GM21576 (cell line): Measurements from ENCODE around the gene CADM4.
"Not testable (repeated sequence)": the region's sequence is repeated elsewhere in the genome, so short reads cannot be mapped to it uniquely, and the experiment has no call there.

Source experiments
- ATAC-seq: cut with Tn5 transposase; IDR thresholded peaks from one replicate; pipeline ENCODE4 v1.9.1; 2021; ENCODE audit warnings: mild to moderate bottlenecking, moderate library complexity; ENCODE audit not compliant: unreplicated experiment

CADM4 gene

GRCh38 chr19:43639519-43640423, at the start of gene CADM4:
CADM4 (minus strand) TSS chr19:43639850; CDS start chr19:43639790, 60 bp downstream.
- no peak for ATAC-seq

GRCh38 chr19:43688059-43688701, 48.5 kb upstream of the CADM4 start:
- ATAC-seq: no peak

- no peak for ATAC-seq
These were observed 48.0 kb upstream of the CADM4 start for GRCh38 chr19:43687660-43687997.

GRCh38 chr19:43684326-43684725, 44.7 kb upstream of the CADM4 start:
- ATAC-seq: no peak

GRCh38 chr19:43683905-43684304, 44.3 kb upstream of the CADM4 start:
- ATAC-seq: no peak

- no peak for ATAC-seq
These were observed 43.4 kb upstream of the CADM4 start for GRCh38 chr19:43682824-43683661.

- not testable (repeated sequence) for ATAC-seq
These were observed 42.6 kb upstream of the CADM4 start for GRCh38 chr19:43682269-43682668.

GRCh38 chr19:43681821-43682220, 42.2 kb upstream of the CADM4 start:
- no peak for ATAC-seq

- ATAC-seq: no peak
These were observed 39.0 kb upstream of the CADM4 start for GRCh38 chr19:43678512-43679261.

GRCh38 chr19:43675906-43676305, 36.3 kb upstream of the CADM4 start:
- ATAC-seq: no peak

GRCh38 chr19:43675269-43675879, 35.7 kb upstream of the CADM4 start:
- ATAC-seq: no peak

GRCh38 chr19:43674596-43674995, 34.9 kb upstream of the CADM4 start:
- no peak for ATAC-seq

- ATAC-seq: no peak
These were observed 34.5 kb upstream of the CADM4 start for GRCh38 chr19:43674183-43674582.

GRCh38 chr19:43673637-43674036, 34.0 kb upstream of the CADM4 start:
- ATAC-seq: no peak

- no peak for ATAC-seq
These were observed 32.5 kb upstream of the CADM4 start for GRCh38 chr19:43672061-43672679.

GRCh38 chr19:43668406-43669109, 28.9 kb upstream of the CADM4 start:
- ATAC-seq: peak; percentile 76

- ATAC-seq: no peak
These were observed 28.3 kb upstream of the CADM4 start for GRCh38 chr19:43667876-43668405.

- no peak for ATAC-seq
These were observed 27.7 kb upstream of the CADM4 start for GRCh38 chr19:43667126-43667875.
